Medulla oblongata (tissue), 1 donor: ENCODE results near the gene HMCN2.
"Not testable (repeated sequence)": the region's sequence is repeated elsewhere in the genome, so short reads cannot be mapped to it uniquely, and the experiment has no call there.

Experiments used
- DNase-seq: peaks from one replicate; pipeline ENCODE4 v3.0.0-alpha.2; 2015; ENCODE audit errors: extremely low spot score

Gene HMCN2

DNA sequence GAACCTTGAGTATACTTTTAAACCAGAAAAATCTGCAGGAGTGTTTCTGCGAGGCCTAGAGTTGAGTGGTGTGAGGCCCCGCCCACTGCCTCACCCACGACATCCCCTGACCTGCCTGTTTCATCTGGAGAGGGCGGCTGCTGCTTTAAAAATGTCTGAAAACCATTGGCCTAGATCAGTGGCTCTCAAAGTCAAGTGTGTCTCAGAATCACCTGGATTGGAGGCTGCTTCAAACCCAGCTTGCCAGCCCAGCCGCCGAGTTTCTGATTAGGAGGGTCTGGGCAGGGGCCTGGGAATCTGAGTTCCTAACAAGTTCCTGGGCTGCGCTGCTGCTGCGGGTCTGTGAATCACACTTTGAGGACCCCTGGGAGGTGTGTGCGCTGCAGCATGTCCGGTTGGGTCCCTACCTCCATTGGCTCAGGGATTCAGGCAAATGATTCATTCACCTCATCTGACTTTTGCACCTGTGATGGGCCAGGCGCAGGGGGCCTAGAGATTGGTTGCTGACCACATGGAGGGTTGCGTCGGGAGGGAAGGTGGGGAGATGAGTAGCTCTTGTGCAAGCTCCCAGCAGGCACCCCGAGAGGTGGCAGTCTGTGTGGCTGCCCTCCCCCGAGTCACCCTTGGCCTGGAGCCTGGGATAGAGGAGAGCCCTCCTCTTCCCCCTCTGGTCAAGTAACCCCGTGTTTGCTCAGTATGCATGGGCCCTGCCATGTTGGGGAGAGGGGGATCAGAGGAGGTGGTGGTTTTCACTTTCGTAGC lies 27.6 kb upstream of the HMCN2 start:
- no peak for DNase-seq

DNA sequence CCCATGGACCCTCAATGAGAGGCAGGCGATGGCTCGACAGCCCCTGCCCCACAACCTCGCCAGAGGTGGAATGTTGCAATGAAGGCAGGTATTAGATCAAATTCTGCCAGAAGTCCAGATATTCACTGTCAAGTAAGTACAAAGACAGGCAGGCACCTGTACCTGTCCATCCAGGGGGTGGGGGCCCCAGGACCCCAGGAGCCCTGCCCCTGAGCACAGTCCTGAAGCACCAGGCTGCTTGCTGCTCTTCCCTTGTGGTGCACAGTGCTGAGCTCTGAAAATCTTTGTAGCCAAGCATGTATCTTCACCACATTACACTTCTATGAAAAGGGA lies 26.2 kb upstream of the HMCN2 start:
- no peak for DNase-seq

DNA sequence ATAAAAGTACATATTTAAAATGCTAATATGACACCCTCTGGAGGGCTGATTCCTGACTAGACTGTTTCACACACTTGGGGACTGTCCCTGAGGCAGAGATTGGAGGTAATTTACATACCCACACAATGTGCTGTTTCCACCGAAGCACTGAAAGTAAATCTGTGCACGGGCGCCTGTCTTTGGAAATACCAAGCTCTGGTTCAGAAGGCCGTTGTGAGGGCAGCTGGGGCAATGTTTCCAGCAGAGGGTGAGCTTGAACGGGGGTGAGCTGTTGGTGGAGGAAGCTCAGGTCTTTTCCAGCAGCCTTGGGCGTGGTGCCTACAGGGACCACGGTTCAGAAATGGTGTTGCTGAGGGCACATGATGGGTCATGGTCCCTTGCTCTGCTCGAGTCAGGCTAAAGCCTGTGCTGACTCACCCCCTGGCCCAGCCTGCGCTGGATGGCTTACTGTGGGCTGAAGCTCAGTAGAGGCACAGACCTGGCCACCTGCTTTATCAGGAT lies 25.8 kb upstream of the HMCN2 start:
- no peak for DNase-seq

DNA sequence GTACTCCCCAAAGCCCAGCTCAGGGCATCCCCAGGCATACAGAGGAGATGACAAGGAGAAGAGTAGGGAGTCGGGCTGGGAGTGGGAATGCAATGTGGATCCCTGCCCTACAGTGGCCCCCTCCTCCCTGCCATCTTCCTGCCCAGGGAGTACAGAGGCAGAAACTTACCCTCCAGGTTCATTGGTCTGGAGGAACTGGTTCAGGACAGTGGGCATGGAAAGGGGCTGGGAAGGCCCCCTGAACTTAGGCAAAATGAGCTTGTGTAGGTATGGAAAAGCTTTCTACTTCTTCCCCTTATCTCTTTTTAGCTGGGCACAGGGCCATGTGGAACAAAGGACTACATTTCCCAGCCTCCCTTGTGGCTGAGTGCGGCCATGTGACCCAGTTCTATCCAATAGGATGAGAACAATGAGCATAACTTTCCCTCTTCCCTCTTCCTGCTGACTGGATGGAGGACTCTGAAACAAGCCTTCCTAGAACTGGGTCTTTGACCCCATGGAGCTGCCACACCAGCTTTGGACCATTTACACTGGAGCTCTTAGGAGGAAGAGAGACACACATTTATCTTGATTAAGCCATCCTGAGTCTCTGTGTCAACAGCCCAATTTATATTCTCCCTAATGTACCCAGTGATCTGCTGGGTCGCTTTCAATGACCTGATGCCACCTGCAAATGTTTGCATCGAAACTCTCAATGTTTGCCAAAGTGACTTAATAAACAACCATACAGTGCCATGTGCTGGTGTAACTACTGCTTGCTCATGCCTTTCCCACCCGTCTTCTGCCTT lies 25.0 kb upstream of the HMCN2 start:
- peak; percentile 87 for DNase-seq

DNA sequence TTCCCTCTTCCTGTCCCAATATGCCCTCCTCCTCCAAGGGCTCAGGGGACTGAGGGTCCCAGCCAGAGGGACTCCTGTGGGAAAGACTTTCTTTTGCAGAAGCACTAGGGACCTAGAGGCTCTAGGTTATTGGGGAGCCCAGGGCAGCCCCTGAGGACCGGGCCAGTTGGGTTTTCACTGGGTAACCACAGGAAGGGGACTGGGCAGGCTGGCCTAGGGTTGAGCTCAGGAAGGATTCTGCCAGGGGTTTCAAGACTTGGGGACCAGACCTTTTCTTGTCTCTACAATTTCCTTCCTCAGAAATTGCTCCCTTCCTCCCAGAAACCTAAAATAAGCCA lies 24.4 kb upstream of the HMCN2 start:
- DNase-seq: no peak

DNA sequence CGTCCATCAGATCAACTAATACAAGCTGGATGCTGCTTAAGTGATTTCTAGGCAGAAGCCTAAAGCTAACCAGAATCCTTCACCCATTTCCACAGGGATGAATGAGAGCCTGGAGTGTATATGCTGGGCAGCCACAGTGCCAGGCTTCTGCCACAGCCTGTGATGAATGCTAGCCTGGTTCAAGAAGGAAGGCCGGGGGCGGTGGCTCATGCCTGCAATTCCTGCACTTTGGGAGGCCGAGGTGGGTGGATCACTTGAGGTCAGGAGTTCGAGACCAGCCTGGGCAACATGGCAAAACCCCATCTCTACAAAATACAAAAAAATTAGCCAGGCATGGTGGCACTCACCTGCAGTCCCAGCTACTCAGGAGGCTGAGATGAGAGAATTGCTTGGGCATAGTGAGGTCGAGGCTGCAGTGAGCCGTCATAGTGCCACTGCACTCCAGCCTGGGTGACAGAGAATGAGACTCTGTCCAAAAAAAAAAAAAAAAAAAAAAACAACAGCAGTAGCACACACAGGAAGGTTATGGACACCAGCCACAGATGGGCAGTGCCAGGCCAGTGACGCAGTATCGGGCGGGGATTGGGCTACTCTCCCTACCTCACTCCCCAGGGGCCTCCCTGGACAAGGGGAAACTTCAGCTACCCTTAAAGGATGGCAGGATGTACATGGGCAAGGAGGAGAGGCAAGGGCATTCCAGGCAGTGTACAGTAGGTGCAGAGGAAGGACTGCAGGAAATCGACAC lies 23.1 kb upstream of the HMCN2 start:
- no peak for DNase-seq

DNA sequence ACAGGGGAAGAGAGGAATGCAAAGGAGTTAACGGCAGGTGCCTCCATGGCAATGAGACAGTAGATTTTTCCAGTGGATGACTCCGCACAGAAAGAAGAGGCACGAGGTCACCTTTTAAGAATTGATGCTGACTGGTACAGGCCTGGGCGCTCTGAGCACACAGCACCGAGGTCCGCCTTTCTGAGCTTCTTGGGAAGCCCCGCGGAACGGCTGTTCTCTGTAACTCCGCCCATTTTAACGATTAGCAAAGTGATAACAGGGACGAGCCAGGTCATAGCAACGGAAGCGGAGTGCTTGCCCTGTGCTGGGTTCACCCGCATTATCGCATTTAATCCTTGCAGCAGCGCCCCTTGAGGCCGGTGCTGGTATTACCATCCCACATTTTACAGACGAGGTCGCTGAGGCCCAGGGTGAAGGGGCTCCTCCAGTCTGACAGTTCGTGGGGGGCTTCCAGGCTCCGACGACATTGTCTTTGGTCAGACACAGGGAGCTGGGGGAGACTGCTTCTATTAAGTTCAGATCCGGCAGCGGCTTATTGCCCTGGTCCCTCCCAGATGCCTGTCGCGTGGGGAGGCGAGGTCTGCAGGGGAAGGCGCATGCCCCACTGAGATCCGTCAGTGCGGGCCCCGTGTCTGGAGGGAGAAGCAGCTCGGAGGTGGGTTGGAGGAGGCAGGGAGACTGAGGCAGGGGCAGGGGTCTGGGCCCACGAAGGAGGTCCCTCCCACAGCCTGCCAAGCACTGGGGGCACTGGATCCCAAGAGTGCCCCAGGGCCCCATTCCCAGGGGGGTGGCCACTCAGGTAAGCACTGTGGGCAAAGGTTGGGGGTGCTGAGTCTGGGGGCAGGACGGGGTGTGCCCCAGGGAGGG lies 22.3 kb upstream of the HMCN2 start:
- DNase-seq: peak; percentile 66

DNA sequence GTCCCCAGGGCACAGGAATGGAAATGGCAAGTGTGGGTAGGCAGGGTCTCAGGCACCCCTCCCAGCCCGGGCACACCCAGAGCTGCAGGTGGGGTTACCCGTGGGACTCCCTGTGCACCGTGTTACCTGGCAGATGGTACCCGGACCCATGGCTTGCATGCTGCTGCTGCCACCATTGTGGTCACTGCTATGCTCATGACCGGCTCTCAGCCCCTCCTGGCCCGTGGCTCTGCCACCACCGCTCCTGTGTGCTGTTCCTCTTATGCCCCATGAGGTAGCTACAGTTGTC lies 21.7 kb upstream of the HMCN2 start:
- no peak for DNase-seq

DNA sequence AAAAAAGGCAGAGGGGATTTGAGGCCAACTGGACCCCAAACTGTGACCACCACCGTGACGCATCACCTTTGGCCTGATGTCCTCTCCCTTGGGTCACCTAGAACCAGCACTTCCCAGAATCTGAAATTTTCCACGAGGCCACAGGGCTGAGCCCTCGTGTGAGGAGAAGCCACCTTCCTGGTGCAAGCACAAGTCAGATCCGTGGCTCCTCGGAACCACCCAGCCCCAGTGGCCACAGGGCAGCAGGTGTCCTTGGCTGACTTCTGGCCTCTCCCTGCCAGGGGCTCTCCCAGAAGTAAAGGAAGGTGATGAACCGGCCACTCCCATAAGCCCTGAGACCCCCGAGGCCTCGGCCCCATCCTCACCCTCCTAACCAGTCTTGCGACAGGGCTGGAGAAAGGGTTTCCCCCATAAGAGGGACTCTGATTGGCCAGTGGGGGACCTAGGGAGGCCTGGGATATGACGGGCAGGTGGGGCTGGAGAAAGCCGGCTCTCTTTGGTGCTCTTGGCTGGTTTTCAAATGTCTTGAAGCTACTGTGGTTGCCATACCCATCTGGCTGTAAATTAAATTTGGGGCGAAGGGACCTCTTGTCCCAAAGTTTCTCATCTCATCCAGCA lies 20.9 kb upstream of the HMCN2 start:
- DNase-seq: no peak

DNA sequence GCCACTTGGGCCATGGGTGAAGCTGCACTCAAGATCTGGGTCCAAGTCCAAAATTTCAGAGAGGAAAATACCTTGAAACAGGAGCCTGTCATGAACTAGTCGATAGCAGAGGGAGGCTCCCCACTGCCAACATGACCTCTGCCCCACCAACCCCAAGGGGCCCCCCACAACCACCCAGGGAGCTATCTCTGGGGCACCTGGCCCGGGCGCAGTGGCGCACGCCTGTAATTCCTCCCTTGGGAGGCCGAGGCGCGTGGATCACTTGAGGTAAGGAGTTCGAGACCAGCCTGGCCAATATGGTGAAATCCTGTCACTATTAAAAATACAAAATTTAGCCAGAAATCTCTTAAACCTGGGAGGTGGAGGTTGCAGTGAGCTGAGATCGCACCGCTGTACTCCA lies 20.1 kb upstream of the HMCN2 start:
- DNase-seq: no peak

DNA sequence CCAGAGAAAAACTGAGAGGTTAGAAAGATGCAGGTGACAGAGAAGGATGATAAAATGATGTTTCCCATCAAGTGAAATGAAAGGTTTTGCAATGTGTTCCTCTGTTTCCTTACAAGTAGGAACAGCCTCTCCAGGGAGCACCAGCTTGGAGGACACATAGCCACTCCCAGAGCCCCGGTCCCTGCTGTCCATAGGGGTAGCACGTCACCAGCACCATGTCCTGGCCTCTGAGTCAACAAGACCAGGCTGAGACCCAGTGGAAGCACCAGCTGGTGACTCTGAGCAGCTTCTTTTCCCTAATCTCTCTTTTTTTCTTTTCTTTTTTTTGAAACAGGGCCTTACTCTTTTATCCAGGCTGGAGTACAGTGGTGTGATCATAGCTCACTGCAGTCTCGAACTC lies 19.4 kb upstream of the HMCN2 start:
- no peak for DNase-seq

DNA sequence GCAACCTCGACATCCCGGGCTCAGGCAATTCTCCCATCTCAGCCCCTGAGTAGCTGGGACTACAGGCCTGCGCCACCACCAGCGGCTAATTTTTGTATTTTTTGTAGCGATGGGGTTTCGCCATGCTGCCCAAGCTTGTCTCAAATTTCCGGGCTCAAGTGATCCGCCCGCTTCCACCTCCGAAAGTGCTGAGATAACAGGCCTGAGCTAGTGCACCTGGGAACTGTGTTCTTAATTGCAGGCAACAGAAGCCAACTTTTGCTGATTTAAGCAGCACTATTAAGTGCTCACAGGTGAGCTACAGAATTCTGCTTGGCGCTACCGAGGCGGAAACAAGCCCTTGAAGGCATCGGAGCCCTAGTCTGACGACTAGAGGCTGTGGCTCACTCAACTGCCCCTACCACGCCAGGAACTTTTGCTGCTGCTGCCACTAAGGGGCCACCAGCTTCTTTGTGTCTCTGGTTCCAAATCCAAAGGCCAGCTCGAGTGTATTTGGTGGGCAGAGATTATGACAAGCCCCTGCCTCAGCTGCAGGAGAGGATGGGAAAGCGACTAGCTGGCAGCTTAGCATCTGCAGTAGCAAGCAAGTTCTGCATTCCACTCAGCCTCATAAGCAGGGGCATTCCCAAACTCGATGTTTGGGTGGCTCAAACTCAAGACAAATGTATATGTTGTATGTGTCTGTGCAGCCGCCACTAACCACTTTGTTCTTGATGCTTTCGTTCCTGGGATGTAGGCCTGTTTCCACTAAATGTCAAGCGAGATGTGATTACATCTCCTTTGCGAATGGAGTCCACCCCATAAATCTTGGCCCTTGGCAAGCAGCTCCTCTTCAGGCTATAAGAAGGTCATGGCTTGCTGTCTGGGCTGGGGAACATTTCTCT lies 10.6 kb upstream of the HMCN2 start:
- no peak for DNase-seq

DNA sequence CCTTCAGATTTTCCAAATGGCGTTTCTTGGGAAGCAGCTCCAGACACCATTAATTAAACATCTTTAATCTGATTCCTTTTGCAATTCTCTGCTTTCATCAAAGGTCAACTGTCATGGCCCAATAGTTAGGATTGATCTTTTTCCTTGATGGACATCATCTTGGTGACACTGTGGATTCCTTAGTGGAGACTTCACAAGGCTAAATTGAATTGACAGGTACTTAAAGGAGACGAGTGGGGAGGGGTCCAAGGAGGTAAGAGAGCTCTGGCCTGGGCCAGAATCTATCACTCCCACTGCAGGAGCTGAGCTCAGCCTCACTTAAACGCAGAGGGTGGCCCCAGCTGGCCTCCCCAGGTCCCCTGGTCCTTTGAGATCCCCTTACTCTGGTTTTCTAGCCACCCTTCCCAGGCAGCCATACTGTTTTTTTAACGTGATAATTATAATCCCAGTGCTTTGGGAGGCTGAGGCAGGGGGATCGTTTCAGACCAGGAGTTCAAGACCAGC lies 9.9 kb upstream of the HMCN2 start:
- no peak for DNase-seq

DNA sequence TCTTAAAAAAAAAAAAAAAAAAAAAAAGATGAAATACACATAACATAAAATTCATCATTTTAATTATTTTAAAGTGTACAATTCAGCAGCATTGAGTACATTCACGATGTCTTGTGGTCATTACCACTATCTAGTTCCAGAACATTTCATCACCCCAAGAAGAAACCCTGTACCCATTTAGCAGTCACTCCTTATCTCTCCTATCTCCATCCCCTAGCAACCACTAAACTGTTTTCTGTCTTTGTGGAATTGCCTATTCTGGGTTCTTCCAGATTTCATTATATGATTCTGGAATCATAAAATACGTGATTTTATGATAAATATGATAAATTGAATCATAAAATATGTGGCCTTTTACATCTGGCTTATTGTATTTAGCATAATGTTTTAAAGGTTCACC lies 8.9 kb upstream of the HMCN2 start:
- DNase-seq: no peak

DNA sequence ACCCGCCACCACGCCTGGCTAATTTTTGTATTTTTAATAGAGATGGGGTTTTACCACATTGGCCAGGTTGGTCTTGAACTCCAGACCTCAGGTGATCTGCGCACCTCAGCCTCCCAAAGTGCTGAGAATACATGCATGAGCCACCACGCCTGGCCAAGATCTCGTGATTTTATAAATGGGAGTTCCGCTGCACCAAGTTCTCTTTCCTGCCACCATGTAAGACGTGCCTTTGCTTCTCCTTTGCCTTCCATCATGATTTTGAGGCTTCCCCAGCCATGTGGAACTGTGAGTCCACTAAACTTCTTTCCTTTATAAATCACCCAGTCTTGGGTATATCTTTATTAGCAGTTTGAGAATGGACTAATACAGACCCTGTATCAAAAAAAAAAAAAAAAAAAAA lies 7.4 kb upstream of the HMCN2 start:
- DNase-seq: not testable (repeated sequence)

DNA sequence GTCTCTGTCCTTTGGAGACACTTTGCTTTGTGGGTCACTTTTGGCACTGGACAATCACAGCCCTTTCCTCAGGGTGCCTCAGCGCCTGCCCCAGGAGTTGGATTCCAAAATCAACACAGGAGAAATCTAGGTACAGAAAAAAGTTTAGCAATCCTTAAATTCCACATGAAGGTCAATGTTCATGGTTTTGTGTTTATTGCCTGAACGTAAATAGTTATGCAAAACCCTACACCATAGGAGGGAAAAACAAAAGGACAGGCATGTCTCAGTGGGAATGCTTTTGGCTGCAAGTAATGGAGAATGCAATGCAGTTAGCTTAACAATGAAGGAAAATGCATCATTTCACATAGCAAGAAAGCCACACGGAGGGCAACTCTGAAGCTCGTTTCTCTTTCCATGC lies 6.5 kb upstream of the HMCN2 start:
- no peak for DNase-seq

DNA sequence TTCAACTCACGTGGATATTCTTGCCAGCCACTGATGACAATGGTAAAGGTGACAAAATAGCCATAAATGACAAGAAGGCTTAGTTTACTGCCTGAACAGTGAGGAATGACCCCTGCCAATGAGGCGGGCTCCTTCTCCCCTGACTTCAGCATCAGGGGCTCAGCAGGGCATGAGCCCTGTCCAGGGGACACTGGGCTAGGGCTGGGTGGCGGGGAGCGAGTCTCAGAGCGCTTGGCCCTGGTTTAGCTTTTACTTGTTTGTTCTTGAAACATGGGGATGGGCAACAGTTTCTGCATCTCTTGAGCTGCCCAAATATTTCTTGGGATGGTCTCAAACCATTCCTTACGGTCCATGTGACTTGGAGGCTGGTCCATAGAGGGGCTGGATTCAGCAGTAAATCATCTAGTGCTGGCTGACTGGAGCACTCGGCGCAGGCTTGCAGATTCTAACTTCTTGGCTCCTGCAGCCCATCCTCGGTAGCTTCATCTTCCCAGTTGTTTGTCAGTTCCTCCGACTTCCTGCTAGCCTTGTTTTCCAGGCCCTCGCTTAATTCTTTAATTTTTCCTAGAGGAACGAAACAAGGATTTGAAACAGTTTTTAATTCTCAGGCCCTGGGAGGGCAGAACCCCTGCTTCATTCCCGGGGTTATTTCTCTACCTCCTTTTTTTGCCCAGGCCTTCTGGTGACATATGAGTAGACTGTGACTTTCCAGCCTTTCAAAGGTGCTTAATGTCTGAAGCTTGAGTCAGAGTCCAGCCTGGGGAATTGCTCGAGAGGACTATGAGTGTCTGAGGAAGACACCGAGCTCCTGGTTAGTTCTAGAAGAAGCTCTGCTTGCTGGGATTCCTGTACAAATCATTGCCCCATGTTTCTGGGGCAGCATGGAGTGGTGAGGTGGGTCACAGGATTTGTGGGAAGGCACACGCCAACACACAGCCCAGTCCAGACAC lies 4.5 kb upstream of the HMCN2 start:
- no peak for DNase-seq

DNA sequence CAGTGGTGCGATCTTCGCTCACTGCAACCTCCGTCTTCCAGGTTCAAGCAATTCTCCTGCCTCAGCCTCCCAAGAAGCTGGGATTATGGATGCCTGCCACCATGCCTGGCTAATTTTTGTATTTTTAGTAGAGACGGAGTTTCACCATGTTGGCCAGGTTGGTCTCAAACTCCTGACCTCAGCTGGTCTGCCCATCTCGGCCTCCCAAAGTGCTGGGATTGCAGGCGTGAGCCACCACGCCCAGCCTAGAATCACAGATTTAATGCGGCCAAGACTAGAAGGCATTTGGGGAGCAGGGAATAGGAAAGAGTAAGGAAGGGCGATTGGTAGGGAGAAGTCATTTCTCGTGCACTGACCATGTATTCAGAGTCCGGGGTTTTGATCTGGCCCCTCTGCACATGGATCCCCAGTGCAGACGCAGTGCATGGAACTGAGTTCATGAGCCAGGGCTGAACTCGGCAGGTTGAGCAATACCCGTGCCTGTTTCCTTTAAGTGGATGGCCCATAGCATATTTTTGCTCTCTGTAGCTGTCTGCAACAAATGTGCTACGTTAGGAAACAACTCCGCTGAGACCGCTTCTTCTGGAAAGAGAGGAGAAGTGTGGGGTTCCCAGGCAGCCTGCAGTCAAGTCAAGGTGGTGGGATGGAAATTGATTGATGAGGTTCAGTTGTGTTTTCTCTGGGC lies 3.4 kb upstream of the HMCN2 start:
- DNase-seq: no peak

DNA sequence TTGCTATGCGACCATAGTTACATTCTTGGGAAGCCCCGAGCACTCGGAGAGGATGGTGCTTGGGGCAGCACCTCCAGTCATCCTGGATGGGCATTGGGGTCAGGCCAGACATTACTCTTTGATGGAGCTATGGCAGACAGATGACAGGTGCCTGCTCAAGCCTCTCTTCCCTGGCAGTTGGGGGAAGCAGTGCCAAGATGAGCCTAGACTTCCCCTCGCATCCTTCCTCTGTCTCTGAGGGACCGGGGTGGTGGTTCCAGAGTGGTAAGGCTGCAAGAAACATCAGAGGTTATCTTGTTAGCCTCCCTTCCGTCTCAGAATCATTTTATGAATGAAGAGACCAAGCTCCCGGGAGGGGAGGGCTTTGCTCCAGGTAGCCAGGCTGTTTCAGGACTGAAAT lies 2.8 kb upstream of the HMCN2 start:
- DNase-seq: no peak
